HepG2 (cell line): ENCODE results near the gene MIDN. TPM values are rescaled to one million over a fixed set of nuclear protein-coding genes. Genes with fewer than 3 reads are reported as not detected.

ENCODE experiments used
- ARHGAP35 ChIP-seq: sonication (generic); formaldehyde crosslinking; IDR thresholded peaks from 2 replicates; pipeline ENCODE4 v1.9.0; 2022; ENCODE audit warnings: mild to moderate bottlenecking, inconsistent platforms, moderate library complexity, missing genetic modification reagents, borderline replicate concordance
- CREB1 ChIP-seq, 2 experiments: fragments of 450-650 bp in 1 of 2; IDR thresholded peaks; 2 replicates each; pipeline ENCODE4 v1.6.1; 2016 to 2017; ENCODE audit warnings: control low read depth in 1 of 2, mild to moderate bottlenecking in 1 of 2, missing compliant biosample characterization in 1 of 2, missing genetic modification characterization in 1 of 2
- HDAC1 ChIP-seq: sonication (generic); formaldehyde crosslinking; IDR thresholded peaks from 2 replicates; pipeline ENCODE4 v1.5.1; 2020; ENCODE audit warnings: mild to moderate bottlenecking, missing genetic modification reagents
- REST ChIP-seq, 2 experiments: IDR thresholded peaks; 2 replicates each; pipeline ENCODE4 v1.6.1; 2011 to 2012; ENCODE audit warnings: low read length in 2 of 2, borderline replicate concordance in 1 of 2, low read depth in 1 of 2, mild to moderate bottlenecking in 1 of 2, moderate library complexity in 1 of 2
- SMAD3 ChIP-seq: sonication (generic); formaldehyde crosslinking; IDR thresholded peaks from 2 replicates; pipeline ENCODE4 v1.4.0; 2020; ENCODE audit warnings: missing genetic modification reagents
- SMYD3 ChIP-seq: sonication (generic); formaldehyde crosslinking; IDR thresholded peaks from 2 replicates; pipeline ENCODE4 v1.8.1; 2023; ENCODE audit warnings: mild to moderate bottlenecking, missing genetic modification reagents
- SNAPC5 ChIP-seq: sonication (generic); formaldehyde crosslinking; IDR thresholded peaks from 2 replicates; pipeline ENCODE4 v1.8.1; 2023; ENCODE audit warnings: mild to moderate bottlenecking, missing genetic modification reagents, borderline replicate concordance
- TBL1XR1 ChIP-seq: fragments of 150-350 bp; IDR thresholded peaks from 2 replicates; pipeline ENCODE4 v1.6.1; 2014; ENCODE audit warnings: borderline replicate concordance, low read length; ENCODE audit not compliant: partially characterized antibody
- ZBTB26 ChIP-seq: IDR thresholded peaks from 2 replicates; pipeline ENCODE4 v1.6.1; 2016; ENCODE audit warnings: missing compliant biosample characterization, missing genetic modification reagents, borderline replicate concordance
- ZNF101 ChIP-seq: sonication (generic); formaldehyde crosslinking; IDR thresholded peaks from 2 replicates; pipeline ENCODE4 v1.4.0; 2020; ENCODE audit warnings: mild to moderate bottlenecking, low read depth, missing genetic modification reagents, borderline replicate concordance
- ZNF264 ChIP-seq: sonication (generic); formaldehyde crosslinking; IDR thresholded peaks from 2 replicates; pipeline ENCODE4 v1.4.0; 2020; ENCODE audit warnings: missing genetic modification reagents
- ZNF337 ChIP-seq: sonication (generic); formaldehyde crosslinking; IDR thresholded peaks from 2 replicates; pipeline ENCODE4 v1.5.1; 2020; ENCODE audit warnings: missing genetic modification reagents, low read depth, mild to moderate bottlenecking, borderline replicate concordance
- ZNF350 ChIP-seq: sonication (generic); formaldehyde crosslinking; IDR thresholded peaks from 2 replicates; pipeline ENCODE4 v1.4.0; 2020; ENCODE audit warnings: mild to moderate bottlenecking, low read depth, missing genetic modification reagents, borderline replicate concordance
- ZNF557 ChIP-seq: sonication (generic); formaldehyde crosslinking; IDR thresholded peaks from 2 replicates; pipeline ENCODE4 v1.4.0; 2020; ENCODE audit warnings: missing genetic modification reagents
- ZNF558 ChIP-seq: sonication (generic); formaldehyde crosslinking; IDR thresholded peaks from 2 replicates; pipeline ENCODE4 v1.9.0; 2022; ENCODE audit warnings: mild to moderate bottlenecking, missing genetic modification reagents, borderline replicate concordance
- ZSCAN25 ChIP-seq: sonication (generic); formaldehyde crosslinking; IDR thresholded peaks from 2 replicates; pipeline ENCODE4 v1.8.0; 2022; ENCODE audit warnings: mild to moderate bottlenecking, missing genetic modification reagents
- polyA plus RNA-seq, 8 experiments: library from polyadenylated mRNA; depleted of rRNA in 3 of 8; stranded (reverse) in 7 of 8; unstranded in 1 of 8; fragments of >200 nt; fragmentation: Illumina TruSeq in 4 of 8; extraction: Trizol in 4 of 8; gene quantifications; 2 replicates each; pipeline versions ENCODE4 v1.2.1 to v1.2.3, GENCODE V29; 2011 to 2016; ENCODE audit warnings: low read depth in 4 of 8, missing spikeins in 1 of 8, mixed read lengths in 1 of 8; ENCODE audit not compliant: insufficient read depth in 1 of 8
- total RNA-seq, 5 experiments: library from RNA; depleted of rRNA; stranded (reverse); fragments of >200 nt; fragmentation: Illumina TruSeq; extraction: Trizol; gene quantifications; 2 replicates each; pipeline ENCODE4 v1.2.3, GENCODE V29; 2016; ENCODE audit warnings: low read depth in 1 of 5
- TF ChIP-seq, protein P1 (sequence below): sonication (generic); formaldehyde crosslinking; IDR thresholded peaks from 2 replicates; pipeline ENCODE4 v1.9.0; 2021; ENCODE audit warnings: missing genetic modification reagents, borderline replicate concordance
- TF ChIP-seq, protein P2 (sequence below): sonication (generic); formaldehyde crosslinking; IDR thresholded peaks from 2 replicates; pipeline ENCODE4 v1.4.0; 2020; ENCODE audit warnings: low read depth, mild to moderate bottlenecking, missing genetic modification reagents

The MIDN gene
- total and polyA plus RNA-seq, 2 of the 13 experiments (the other 11 are each of a cell fraction or from before 2014, with no cell fraction given), result 8.4 to 18.0 TPM

DNA sequence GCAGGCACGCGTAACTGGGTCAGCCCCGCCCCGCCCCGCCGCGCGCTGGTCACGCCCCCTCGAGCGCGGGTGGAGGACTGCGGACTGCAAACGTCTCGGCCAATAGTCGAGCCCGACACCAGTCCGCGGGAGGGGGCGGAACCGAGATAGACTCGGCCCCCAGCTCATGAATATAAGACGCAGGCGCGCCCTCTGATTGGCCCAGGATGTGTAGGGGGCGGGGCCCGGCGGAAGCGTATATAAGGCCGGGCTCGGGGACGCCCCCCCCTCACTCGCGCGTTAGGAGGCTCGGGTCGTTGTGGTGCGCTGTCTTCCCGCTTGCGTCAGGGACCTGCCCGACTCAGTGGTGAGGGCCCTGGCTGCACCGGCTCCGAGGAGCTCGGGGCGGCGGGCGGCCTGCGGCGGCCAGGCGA, 20.7 kb downstream of the MIDN start, which contains the start of gene CIRBP (continued):
- TF ChIP-seq CREB1 (IDR thresholded peaks at IDR 0.05) (peak; percentile 57; the same call in 1 of the 2 replicates), CREB1 (CRISPR knock-in tag; IDR thresholded peaks at IDR 0.05) (no peak), ZNF558 (no peak), ZNF350 (CRISPR knock-in tag) (no peak), SMAD3 (no peak), ZNF264 (CRISPR knock-in tag) (no peak; the same call in 1 of the 2 replicates), ZNF557 (no peak), SNAPC5 (CRISPR knock-in tag) (no peak), ZBTB26 (CRISPR knock-in tag) (no peak), SMYD3 (CRISPR knock-in tag) (no peak), TBL1XR1 (no peak), ZNF101 (CRISPR knock-in tag) (0 out of 2 replicates have a peak, but pooled peaks have one; percentile 18), REST (IDR thresholded peaks at IDR 0.05; ENCODE audit: borderline replicate concordance in 1 of 2, low read depth in 1 of 2, low read length in 2 of 2) (peak in 1 of 2 experiments; percentile 52; a peak in 1 of 4 replicates), ZNF337 (CRISPR knock-in tag) (no peak), ZSCAN25 (CRISPR knock-in tag) (no peak), HDAC1 (peak; percentile 59), ARHGAP35 (CRISPR knock-in tag) (no peak)
- TF ChIP-seq, protein P1, sequence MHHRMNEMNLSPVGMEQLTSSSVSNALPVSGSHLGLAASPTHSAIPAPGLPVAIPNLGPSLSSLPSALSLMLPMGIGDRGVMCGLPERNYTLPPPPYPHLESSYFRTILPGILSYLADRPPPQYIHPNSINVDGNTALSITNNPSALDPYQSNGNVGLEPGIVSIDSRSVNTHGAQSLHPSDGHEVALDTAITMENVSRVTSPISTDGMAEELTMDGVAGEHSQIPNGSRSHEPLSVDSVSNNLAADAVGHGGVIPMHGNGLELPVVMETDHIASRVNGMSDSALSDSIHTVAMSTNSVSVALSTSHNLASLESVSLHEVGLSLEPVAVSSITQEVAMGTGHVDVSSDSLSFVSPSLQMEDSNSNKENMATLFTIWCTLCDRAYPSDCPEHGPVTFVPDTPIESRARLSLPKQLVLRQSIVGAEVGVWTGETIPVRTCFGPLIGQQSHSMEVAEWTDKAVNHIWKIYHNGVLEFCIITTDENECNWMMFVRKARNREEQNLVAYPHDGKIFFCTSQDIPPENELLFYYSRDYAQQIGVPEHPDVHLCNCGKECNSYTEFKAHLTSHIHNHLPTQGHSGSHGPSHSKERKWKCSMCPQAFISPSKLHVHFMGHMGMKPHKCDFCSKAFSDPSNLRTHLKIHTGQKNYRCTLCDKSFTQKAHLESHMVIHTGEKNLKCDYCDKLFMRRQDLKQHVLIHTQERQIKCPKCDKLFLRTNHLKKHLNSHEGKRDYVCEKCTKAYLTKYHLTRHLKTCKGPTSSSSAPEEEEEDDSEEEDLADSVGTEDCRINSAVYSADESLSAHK (CRISPR knock-in tag), result no peak
- TF ChIP-seq, protein P2, sequence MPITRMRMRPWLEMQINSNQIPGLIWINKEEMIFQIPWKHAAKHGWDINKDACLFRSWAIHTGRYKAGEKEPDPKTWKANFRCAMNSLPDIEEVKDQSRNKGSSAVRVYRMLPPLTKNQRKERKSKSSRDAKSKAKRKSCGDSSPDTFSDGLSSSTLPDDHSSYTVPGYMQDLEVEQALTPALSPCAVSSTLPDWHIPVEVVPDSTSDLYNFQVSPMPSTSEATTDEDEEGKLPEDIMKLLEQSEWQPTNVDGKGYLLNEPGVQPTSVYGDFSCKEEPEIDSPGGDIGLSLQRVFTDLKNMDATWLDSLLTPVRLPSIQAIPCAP (CRISPR knock-in tag), result no peak
